GM18868 (cell line): ENCODE measurements around the gene OR8B2.
A peak's percentile ranks its signal among the peaks of the same experiment; 100 is the strongest.
"Not testable (repeated sequence)": the region's sequence is repeated elsewhere in the genome, so short reads cannot be mapped to it uniquely, and the experiment has no call there.

ENCODE experiments used
- ATAC-seq: cut with Tn5 transposase; IDR thresholded peaks from one replicate; pipeline ENCODE4 v1.9.1; 2021; ENCODE audit warnings: mild to moderate bottlenecking, moderate library complexity; ENCODE audit not compliant: unreplicated experiment

The OR8B2 gene

GRCh38 chr11:124384399-124384798, at the start of gene OR8B2:
OR8B2 (minus strand) TSS chr11:124384499; CDS start chr11:124383343, 1,156 bp downstream.
- ATAC-seq, result no peak

GRCh38 chr11:124429599-124429998, 45.3 kb upstream of the OR8B2 start:
- ATAC-seq, result no peak

- ATAC-seq, result no peak
These were observed 40.2 kb upstream of the OR8B2 start, which contains the start of gene OR8B4 for GRCh38 chr11:124424384-124424921. OR8B4 (minus strand) TSS chr11:124424871; CDS start chr11:124424871, 0 bp downstream.

- ATAC-seq, result no peak
These were observed 36.7 kb upstream of the OR8B2 start for GRCh38 chr11:124421043-124421442.

GRCh38 chr11:124415356-124415923, 31.1 kb upstream of the OR8B2 start:
- ATAC-seq, result no peak

GRCh38 chr11:124409906-124410305, 25.6 kb upstream of the OR8B2 start:
- no peak for ATAC-seq

- no peak for ATAC-seq
These were observed 21.3 kb upstream of the OR8B2 start for GRCh38 chr11:124405581-124405980.

- not testable (repeated sequence) for ATAC-seq
These were observed 18.9 kb upstream of the OR8B2 start for GRCh38 chr11:124403186-124403585.

- peak; percentile 93 for ATAC-seq
These were observed 18.1 kb upstream of the OR8B2 start for GRCh38 chr11:124402326-124402922.

- ATAC-seq, result no peak
These were observed 14.6 kb upstream of the OR8B2 start, which contains the start of gene OR8B3 for GRCh38 chr11:124398924-124399323. OR8B3 (minus strand) TSS chr11:124399024; CDS start chr11:124397351, 1,673 bp downstream.

GRCh38 chr11:124396847-124397246, 12.5 kb upstream of the OR8B2 start:
- ATAC-seq, result not testable (repeated sequence)

- ATAC-seq, result no peak
These were observed 10.1 kb upstream of the OR8B2 start for GRCh38 chr11:124394408-124394807.

- not testable (repeated sequence) for ATAC-seq
These were observed 1.4 kb downstream of the OR8B2 start for GRCh38 chr11:124382857-124383256.

- ATAC-seq, result no peak
These were observed 3.7 kb downstream of the OR8B2 start for GRCh38 chr11:124380585-124380984.

GRCh38 chr11:124376280-124376679, 8.0 kb downstream of the OR8B2 start:
- no peak for ATAC-seq

GRCh38 chr11:124359566-124359965, 24.7 kb downstream of the OR8B2 start:
- no peak for ATAC-seq

- ATAC-seq, result no peak
These were observed 37.9 kb downstream of the OR8B2 start for GRCh38 chr11:124346311-124346955.

- no peak for ATAC-seq
These were observed 40.0 kb downstream of the OR8B2 start for GRCh38 chr11:124344346-124344745.

- ATAC-seq, result no peak
These were observed 44.2 kb downstream of the OR8B2 start for GRCh38 chr11:124340142-124340447.

GRCh38 chr11:124339396-124340141, 44.7 kb downstream of the OR8B2 start:
- no peak for ATAC-seq
